ENCODE measurements around the gene NEDD4.

DNA sequence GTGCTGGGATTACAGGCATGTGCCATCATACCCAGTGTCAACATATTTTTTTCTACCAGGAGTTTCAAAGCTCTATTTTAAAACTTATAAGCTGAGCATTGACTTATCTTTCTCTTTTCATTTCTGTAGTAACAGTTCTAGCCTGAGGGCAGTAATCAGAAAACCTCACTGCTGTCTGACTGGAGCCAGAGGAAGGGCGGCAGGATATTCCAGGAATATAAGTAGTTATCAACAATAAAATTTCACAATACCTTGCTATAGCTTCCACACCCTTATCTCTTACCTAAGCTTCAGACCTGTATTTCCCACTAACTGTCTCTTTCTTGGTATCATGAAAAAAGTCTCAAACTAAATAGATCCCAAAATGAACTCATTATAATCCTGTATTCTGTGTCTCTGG is 5.1 kb upstream of the NEDD4 start:
- TF ChIP-seq, protein P1, sequence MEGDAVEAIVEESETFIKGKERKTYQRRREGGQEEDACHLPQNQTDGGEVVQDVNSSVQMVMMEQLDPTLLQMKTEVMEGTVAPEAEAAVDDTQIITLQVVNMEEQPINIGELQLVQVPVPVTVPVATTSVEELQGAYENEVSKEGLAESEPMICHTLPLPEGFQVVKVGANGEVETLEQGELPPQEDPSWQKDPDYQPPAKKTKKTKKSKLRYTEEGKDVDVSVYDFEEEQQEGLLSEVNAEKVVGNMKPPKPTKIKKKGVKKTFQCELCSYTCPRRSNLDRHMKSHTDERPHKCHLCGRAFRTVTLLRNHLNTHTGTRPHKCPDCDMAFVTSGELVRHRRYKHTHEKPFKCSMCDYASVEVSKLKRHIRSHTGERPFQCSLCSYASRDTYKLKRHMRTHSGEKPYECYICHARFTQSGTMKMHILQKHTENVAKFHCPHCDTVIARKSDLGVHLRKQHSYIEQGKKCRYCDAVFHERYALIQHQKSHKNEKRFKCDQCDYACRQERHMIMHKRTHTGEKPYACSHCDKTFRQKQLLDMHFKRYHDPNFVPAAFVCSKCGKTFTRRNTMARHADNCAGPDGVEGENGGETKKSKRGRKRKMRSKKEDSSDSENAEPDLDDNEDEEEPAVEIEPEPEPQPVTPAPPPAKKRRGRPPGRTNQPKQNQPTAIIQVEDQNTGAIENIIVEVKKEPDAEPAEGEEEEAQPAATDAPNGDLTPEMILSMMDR (conservative IDR thresholded peaks at IDR 0.05; ENCODE audit: low read depth, low read length), result no peak
- TF ChIP-seq RFX5 (IDR thresholded peaks at IDR 0.05; ENCODE audit: low read depth, low read length) (no peak), POLR2A (IDR thresholded peaks at IDR 0.05; ENCODE audit: low read depth, low read length) (no peak)

Data from IMR-90 (cell line).